Regular cardiac myocyte (primary cell): ENCODE data around the gene SLC26A5. TPM values are rescaled to one million over a fixed set of nuclear protein-coding genes. Genes with fewer than 3 reads are reported as not detected.

ENCODE experiments used
- total RNA-seq: library from RNA; depleted of rRNA; stranded (reverse); fragments of >200 nt; gene quantifications from 2 replicates; pipeline ENCODE4 v1.2.3, GENCODE V29; 2014

The SLC26A5 gene
- not detected in 2 replicates for total RNA-seq

DNA sequence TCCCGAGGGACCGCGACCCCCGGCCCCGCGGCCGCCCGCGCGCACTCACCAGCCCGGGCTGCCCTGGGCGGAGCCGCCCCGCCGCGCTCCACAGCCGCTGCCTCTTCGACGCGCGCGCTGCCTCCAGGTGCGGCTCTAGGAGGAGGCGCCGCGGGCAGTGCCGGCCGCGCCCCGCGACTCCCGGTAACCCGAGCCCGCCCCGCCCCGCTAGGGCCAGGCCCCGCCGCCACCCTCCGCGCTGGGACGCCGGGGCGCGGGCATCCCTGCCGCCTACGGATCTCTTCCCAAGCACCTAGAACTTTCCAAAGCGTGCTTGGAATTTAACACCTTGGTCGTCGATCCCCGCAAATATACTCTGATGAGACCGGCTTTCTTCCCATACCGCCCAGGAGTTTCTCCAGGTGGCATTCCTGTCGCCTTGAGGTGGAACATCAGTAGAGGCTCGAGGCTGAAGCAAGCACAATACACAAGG, at the start of gene SLC26A5:
TSS of gene SLC26A5 (minus strand) at position 159 of the 472 bp plus-strand sequence. CDS start 24,693 bp downstream, outside the sequence.

DNA sequence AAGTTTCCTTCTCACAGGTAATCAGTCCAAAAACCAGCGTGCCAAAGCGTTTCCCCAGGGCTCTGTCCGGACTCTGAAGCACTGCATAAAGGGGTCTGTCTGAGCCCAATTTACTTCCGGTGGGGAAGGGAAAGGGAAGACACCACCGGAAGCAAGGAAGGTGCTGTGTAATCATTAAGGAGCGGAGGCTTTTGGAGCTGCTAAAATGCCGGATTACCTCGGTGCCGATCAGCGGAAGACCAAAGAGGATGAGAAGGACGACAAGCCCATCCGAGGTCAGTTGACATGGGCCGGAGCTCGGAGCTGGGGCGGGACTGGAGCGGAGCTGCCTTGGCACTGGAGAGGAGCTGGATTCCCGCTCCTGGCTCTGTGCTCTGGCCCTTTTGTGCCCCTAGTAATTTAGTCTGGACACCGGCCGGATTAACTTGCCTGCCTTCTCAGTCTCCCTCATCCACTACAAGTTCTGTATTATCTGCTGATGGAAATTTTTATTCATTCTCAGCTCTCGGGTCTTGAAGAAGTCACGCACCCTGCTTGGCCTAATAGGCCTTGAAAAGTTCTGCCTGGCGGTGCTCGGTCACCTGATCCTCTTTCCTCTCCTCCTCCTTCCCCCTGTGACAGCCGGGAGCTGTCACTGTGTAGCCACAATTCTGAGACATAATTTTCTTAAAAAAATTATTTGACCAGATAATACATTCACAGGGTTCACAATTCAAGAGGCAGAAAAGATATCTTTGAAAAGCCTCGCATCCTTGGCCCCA, 98.3 kb downstream of the SLC26A5 start, which contains the start of gene PSMC2:
TSS of gene PSMC2 (plus strand) at position 137 of the 761 bp plus-strand sequence. CDS start at position 206, 69 bp downstream.

GRCh38 chr7:103344453-103345149, 101.4 kb downstream of the SLC26A5 start, which contains the start of gene DNAJC2:
DNAJC2 (minus strand) TSS chr7:103344767; CDS start chr7:103344622, 145 bp downstream.

Other genes starting within 250 kb of the SLC26A5 start
- gene PMPCB, start 148.8 kb downstream of the SLC26A5 start, total RNA-seq = 61.7 and 63.8 TPM in 2 replicates
- gene DNAJC2, start 101.4 kb downstream of the SLC26A5 start, total RNA-seq = 16.3 and 22.8 TPM in 2 replicates
- gene PSMC2, start 98.6 kb downstream of the SLC26A5 start, total RNA-seq = 219 and 322 TPM in 2 replicates